ENCODE measurements around the gene C19orf12. TPM values are rescaled to one million over a fixed set of nuclear protein-coding genes. Genes with fewer than 3 reads are reported as not detected.

C19orf12 gene
- total RNA-seq, 1 experiment from 2014 or later, result 17.5 TPM

DNA sequence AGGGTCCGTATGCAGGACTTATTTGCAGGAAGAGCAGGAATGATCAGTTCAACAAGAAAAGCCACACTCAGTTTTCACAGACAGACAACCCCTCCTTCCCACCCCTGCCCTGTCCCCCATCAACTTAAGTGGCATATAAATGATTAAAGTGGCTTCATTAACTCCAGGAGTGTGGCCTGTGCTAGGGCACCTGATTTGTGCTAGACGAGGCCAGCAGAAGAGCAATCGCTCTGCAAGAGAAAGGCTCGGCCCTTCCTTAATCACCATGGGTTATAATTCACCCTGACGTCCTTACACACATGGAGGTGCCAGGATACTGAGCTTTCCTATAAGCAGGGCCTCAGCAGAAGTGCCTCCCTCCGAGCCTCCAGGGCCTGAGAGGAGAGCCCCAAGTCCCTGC, 14.6 kb downstream of the C19orf12 start:
- Histone ChIP-seq H3K27ac (ENCODE audit: insufficient read length, low read depth, low read length) (no peak overlapping the region), H3K4ac (ENCODE audit: low read depth, low read length) (no peak overlapping the region), H3K56ac (ENCODE audit: insufficient read length, low read depth, low read length) (no peak overlapping the region), H2BK5ac (ENCODE audit: insufficient read length, low read length) (no peak overlapping the region), H2BK20ac (ENCODE audit: low read depth, low read length, poor library complexity, severe bottlenecking) (no peak overlapping the region), H4K91ac (ENCODE audit: insufficient read length, low read depth, low read length) (no peak overlapping the region), H3K4me1 (ENCODE audit: insufficient read depth, low read length) (no peaks in the 10 kb centered on the region), H2AFZ (ENCODE audit: low read length) (no peak overlapping the region), H3K18ac (ENCODE audit: insufficient read length, low read depth, low read length) (no peak overlapping the region), H2BK12ac (ENCODE audit: insufficient read length, low read depth, low read length) (no peak overlapping the region), H4K8ac (replicated peaks; ENCODE audit: insufficient read length, low read depth, low read length) (no peak overlapping the region), H3K23ac (ENCODE audit: insufficient read length, low read depth, low read length) (no peak overlapping the region), H3K9me3 (ENCODE audit: control insufficient read depth, low read depth, low read length) (no peaks in the 10 kb centered on the region), H3K14ac (ENCODE audit: insufficient read depth, low read length) (no peak overlapping the region), H3K4me2 (ENCODE audit: insufficient read depth, insufficient read length, low read length) (no peak overlapping the region), H3K27me3 (ENCODE audit: insufficient read depth, low read length) (no peaks in the 10 kb centered on the region), H2BK120ac (ENCODE audit: low read depth, low read length, poor library complexity, severe bottlenecking) (no peak overlapping the region), H4K5ac (ENCODE audit: insufficient read length, low read depth, low read length) (no peak overlapping the region), H3T11ph (ENCODE audit: low read length) (no peak overlapping the region), H2AK5ac (ENCODE audit: insufficient read length, low read length) (no peak overlapping the region), H3K79me2 (ENCODE audit: insufficient read depth, low read length) (no peaks in the 10 kb centered on the region), H3K9ac (ENCODE audit: extremely low read depth, insufficient read length, low read length) (no peak overlapping the region), H4K20me1 (ENCODE audit: control insufficient read depth, insufficient read depth, insufficient read length) (no peaks in the 10 kb centered on the region), H3K23me2 (ENCODE audit: insufficient read length, low read depth, low read length, poor library complexity, severe bottlenecking) (no peaks in the 10 kb centered on the region), H2BK15ac (ENCODE audit: low read depth, low read length) (no peak overlapping the region), H3K79me1 (ENCODE audit: insufficient read depth, low read depth, low read length, poor library complexity, severe bottlenecking) (no peaks in the 10 kb centered on the region)
- Mint-ChIP-seq H3K4me1 (no peaks in the 10 kb centered on the region), H3K27me3 (ENCODE audit: low read depth) (no peaks in the 10 kb centered on the region), H3K9me3 (peaks cover 6 to 7% of the 10 kb centered on the region in 2 experiments; a peak in 3 of 5 replicates), H3K4me3 (no peak overlapping the region), H3K27ac (no peak overlapping the region; a peak in 1 of 7 replicates), H3K36me3 (ENCODE audit: insufficient read depth in 1 of 3, low read depth in 3 of 3) (no peaks in the 10 kb centered on the region)
- no peak for DNase-seq
- no CpG with 5 or more reads among the region's 6 CpGs for WGBS (ENCODE audit: extremely low coverage, insufficient read length, low lambda C conversion rate)
- TF ChIP-seq, protein P1, sequence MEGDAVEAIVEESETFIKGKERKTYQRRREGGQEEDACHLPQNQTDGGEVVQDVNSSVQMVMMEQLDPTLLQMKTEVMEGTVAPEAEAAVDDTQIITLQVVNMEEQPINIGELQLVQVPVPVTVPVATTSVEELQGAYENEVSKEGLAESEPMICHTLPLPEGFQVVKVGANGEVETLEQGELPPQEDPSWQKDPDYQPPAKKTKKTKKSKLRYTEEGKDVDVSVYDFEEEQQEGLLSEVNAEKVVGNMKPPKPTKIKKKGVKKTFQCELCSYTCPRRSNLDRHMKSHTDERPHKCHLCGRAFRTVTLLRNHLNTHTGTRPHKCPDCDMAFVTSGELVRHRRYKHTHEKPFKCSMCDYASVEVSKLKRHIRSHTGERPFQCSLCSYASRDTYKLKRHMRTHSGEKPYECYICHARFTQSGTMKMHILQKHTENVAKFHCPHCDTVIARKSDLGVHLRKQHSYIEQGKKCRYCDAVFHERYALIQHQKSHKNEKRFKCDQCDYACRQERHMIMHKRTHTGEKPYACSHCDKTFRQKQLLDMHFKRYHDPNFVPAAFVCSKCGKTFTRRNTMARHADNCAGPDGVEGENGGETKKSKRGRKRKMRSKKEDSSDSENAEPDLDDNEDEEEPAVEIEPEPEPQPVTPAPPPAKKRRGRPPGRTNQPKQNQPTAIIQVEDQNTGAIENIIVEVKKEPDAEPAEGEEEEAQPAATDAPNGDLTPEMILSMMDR (conservative IDR thresholded peaks at IDR 0.05), result no peak
